HG03066 (cell line): ENCODE measurements around the gene MMADHC.
A peak's percentile ranks its signal among the peaks of the same experiment; 100 is the strongest.

Experiments
- ATAC-seq: cut with Tn5 transposase; IDR thresholded peaks from one replicate; pipeline ENCODE4 v1.9.1; 2021; ENCODE audit warnings: low read depth; ENCODE audit not compliant: unreplicated experiment

MMADHC gene

DNA sequence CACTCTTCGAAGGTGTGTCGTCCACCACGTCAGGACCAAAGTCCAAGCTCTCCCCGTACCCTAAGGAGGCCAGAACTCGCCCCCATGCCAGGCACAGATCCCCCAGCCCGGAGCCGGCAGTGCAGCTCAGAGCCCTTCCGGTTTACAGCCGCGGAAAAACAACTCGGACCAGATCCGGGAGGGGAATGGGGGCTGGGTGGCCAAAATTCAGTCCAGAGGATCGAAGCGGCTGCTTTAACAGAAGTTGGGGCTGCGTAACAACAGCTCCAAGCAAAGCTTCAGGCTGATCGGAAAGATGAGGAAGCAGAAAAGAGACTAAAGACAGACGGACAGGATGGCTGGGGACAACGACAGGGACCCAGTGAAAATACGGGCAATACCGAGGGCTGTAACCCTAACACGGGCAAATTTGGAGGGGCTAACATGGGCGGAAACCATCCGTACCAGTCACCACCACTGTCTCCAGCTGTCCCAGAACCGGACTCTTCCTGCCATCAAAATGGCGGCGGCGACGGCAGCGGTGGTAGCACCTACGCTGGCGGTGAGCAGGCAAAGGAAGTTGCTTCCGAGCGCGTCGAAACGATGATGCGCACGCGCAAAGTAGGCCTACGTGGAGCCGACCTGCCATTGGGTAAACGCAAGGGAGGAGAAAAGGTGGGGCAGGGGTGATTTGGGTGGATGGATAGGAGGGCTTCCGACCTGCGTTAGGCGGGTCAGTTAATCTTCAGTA lies at the start of gene MMADHC:
TSS of gene MMADHC (minus strand) at position 556 of the 730 bp plus-strand sequence. CDS start 678 bp downstream, outside the sequence.
- ATAC-seq: peak; percentile 99

DNA sequence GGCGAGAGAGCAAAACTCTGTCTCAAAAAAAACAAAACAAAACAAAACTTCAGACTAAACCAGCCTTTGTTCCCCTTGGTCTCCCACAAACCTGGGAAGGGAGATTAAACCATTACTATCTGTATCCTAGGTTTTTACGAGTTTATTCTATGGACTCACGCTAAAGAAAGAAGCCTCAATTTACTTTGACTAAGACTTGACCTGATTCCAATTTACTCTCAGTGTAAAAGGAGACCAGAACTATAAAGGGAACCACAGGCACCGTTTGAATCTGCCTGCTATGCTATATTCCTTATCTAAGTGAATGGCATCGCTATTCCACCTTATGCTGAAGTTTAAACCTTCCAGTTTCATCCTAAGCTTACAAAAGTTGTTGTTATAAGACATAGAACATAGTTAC lies 46.5 kb upstream of the MMADHC start:
- ATAC-seq: no peak

DNA sequence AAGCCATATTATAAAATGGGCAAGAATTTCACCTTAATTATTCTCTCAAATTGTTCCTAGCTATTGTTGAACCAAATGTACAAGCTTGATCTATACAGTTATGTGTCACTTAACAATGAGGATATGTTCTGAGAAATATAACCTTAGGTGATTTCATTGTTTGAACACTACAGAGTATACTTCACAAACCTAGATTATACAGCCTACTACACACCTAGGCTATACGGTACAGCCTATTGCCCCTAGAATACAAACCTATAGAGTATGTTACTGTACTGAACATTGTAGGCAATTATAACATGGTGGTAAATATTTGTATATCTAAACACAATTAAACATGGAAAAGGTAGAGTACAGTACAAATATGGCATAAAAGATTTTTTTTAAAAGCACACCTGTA lies 42.9 kb upstream of the MMADHC start:
- ATAC-seq: no peak

DNA sequence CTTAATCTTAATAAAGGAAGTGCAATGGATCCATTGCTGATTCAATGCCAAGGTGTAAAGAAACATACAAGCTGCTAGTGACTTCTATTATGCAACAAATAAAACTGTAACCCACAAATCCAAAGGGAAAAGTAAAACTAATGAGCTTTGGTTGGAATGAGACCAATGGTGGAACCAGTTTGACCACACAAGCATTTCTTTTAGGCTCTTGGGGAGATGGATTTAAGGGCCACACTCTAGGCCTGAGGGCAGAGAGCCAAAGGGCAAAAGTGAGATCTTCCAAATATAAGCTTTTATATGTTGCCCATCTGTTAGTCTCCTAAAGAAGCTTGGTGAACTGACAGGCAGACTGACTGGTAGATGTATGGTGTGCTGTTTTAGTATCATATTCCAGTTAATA lies 41.5 kb upstream of the MMADHC start:
- ATAC-seq: no peak

DNA sequence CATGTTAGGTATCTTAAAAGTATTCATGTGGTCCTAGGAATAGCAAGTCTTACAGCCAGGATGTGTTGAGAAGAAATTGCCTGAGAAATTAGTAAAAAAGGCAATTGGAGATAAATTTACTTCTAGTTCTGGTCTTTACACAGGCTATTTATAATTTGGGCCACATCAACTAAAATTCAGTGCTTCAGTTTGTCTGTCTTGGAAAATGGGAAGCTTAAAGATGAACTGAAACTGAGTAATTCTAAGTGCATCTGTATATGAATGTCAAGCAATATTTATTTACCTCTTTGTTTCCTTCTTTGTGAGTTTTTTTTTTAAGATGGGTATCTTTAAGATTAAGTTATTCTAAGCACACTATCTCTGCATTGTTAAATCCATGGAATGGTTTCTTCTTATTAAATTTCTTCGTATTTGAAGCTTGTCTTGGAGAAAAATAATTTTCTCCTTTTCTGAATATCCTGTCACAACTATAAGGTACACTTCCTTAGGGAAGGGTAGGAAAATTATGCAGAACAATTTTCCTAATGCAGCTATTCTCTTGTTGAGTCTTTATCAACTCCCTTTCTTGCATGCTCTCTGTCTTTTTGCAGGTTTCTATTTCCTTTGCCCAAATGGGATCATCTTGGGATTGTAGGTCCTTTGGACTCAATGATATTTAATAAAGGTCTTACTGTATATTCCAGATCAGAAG lies 39.7 kb upstream of the MMADHC start:
- ATAC-seq: no peak

DNA sequence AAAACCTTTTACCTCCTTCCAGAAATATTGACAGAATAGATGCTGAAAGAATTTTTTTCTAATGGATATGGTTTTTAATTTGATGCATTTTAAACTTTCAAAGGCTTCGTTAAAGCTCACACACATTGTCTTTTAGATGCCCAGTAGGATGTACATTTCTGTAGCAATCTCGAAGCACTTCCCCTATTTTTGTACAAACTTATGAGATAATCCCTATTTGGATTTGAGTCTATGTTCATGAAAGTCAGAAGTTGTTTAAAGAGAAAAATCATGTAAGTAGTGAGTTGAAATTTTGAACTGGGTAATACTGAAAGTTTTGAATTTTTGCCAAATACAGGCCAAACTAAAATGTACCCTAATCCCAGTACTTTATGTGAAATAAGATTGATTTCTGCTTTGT lies 38.1 kb upstream of the MMADHC start:
- no peak for ATAC-seq

DNA sequence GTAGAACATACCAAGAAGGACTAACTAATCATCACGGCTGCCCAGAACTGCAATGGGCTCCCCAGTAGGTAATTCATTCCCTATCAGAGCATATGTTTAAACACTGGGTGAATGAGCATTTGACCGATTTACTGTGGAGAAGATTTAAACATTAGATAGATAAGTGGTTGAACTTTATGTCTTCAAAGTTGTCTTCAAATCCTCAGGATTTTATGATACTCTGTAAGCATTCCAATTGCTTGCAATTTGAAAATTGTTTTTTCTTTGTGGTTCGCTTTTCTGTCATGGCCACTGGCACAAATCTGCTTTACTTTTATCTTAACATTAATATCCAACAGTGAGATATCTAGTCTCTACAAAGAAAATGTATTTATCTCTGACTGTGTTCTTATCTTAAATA lies 37.7 kb upstream of the MMADHC start:
- no peak for ATAC-seq

DNA sequence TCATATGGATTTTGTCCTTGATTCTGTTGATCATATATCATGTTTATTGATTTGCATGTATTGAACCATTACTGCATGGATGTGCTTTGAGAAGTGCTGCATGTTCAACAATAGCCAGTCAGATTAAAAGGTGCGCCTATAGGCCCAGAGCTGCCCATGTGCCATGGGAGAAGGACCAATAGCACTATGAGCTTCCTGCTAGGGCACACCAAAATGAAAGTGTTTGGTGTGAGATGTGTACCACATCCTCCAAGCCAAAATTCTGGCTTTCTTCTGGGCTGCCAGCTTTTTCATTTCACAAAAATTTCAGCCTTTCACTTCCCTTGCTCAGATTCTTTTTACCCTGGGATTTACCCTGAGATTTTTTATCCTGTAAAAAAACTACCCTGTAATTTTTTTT lies 34.8 kb upstream of the MMADHC start:
- no peak for ATAC-seq

DNA sequence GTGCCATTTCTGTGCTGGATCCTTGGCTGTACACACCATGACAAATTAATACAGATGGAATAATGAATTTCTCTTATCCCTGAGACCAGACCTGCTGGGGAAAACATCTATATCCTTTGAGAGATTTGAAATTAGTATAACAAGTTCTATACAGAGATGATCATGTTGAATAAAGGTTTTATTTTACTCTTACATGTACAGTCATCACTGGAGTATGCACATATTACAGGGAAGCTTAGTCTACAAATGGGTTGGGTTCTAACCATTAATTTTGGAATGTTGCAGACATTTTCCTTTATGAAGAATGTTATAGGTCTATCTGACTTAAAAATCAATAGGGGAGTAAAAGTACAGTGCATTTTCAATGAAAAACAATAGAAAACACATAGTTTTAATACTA lies 29.9 kb upstream of the MMADHC start:
- ATAC-seq: no peak

DNA sequence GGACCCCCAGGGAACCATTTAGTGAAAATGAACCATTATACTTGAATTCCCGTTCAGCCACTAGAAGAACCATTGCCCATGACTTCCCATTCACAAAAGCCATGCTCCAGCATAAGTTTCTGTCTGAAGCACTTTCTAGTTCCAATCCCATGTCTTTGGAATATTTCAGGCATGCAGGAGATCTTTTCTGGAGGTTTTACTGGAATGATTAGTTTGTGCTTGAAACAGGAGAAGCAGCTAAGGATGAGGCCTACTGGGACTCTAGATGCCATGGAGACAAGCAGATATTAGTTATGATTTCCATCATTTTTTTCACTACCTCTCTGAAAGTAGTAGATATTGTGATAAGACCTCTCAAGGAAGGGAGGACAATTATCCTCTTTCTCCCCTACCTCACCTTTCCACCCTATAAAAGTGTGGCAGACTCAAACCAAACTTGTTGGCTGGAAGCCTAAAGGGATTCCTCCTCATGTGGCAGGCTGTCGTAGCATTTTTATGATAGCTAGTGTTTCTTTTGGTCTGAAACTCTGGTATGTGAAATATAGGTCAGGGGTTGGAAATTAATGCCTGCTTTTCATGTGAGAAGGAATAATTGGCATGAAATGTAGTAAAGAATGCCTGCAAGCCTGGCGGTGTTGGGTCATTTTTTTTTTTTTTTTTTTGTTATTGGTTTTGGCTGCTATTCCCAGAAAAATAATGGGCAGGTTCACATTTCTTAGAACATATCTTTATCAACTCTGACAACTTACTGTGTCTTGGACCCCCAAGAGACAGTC lies 29.3 kb upstream of the MMADHC start:
- ATAC-seq: no peak

DNA sequence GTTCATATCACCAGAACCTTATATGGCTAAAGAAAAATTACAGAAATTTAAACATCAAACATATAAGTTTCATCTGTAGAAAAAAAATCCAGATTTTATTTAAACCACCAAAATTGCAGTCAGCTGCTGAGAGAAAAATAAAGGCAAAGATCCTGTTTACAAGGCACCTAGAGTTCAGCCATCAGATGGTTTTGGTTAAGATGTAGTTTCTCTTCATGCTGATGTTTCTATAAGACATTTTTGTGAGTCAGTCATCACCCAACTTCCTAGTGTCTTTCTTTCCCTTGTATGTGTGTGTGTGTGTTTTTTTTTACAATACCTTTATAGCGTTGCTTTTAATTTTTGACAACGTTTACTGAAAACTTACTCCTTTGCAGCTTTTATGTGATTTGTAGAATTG lies 26.1 kb upstream of the MMADHC start:
- ATAC-seq: no peak

DNA sequence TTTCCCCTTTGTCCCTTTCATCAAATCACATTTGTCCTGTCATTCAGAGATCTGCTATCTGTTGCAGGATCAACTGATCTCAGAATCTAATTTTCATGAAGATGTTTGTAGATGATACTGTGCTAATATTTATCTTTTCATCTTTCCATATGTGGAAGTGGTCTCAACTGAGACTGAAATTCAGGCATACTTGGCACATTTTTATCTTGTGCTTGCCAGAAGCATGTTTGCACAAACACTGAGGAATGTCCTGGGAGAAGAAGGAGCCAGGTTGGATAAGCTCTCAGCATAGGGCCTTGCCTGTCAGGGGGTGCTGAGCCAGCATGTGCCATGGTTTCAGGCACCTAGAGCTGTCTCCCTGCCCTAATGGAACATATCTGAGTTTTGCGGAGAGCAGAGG lies 24.5 kb upstream of the MMADHC start:
- ATAC-seq: no peak

DNA sequence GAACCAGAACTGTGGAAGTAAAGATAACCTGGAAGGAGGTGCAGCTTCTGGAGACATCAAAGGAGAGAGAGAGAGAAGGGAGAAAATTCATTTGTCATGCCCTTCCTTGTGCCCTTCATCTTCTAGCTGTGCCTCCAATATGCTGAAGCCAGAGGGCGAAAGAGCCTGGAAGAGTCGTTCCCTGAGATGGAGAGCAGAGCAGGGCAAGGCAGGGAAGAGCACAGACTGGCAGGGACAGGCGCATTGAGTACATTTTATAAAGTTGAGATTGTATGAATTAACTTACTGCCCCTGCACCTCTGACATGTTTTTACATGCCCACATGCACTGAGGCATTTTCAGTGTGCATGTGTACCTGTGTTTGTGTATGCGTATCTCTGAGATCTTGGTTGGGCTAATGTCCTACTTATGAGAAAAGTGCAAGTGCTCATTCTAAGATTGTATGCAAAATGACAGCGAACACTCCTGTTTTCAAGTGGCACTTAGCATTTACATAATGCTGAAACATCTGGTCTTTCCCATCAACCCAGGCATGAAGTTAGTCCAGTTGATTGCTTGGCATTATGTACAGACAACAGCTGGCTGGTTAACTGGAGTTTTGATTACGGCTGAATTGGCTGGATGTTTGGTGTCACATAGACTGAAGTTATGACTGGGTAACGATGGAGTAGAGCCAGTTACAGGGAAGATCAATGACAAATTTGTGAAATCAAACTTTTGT lies 23.7 kb upstream of the MMADHC start:
- no peak for ATAC-seq

DNA sequence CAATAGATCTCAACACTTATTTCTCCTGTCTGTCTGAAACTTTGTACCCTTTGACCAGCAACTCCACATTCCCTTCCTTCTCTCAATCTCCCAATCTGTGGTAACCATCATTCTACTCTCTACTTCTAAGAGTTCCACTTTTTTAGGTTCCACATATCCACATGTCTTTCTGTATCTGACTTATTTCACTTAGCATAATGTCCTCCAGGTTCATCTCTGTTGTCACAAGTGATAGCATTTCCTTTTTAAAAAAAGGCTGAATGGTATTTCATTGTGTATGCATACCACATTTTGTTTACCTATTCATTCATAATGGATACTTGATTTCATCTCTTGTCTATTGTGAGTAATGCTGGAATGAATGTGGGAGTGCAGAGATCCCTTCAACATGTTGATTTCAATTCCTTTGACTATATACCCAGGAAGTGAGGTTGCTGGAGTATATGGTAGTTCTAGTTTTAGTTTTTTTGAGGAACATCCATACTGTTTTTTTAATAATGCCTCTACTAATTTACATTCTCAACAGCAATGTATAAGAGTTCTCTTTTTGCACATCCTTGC lies 18.8 kb upstream of the MMADHC start:
- no peak for ATAC-seq

DNA sequence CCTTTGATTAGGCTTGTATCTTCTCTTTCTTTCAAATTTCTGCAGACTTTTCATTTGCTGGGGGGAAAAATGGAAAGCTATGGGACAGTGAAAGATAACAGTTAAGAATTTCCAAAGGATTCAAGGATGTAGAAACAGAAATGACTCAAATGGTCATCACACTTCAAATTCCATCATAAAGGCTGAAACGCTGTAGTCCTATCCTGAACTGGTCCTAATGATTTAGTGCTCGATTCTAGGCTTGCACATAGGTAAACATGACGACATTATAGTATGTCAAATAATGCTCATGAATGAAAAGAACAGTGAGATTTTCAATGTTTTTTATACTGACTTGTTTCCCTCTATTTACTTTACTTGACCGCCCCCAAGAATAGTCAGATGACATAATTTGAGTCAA lies 15.7 kb upstream of the MMADHC start:
- ATAC-seq: no peak

DNA sequence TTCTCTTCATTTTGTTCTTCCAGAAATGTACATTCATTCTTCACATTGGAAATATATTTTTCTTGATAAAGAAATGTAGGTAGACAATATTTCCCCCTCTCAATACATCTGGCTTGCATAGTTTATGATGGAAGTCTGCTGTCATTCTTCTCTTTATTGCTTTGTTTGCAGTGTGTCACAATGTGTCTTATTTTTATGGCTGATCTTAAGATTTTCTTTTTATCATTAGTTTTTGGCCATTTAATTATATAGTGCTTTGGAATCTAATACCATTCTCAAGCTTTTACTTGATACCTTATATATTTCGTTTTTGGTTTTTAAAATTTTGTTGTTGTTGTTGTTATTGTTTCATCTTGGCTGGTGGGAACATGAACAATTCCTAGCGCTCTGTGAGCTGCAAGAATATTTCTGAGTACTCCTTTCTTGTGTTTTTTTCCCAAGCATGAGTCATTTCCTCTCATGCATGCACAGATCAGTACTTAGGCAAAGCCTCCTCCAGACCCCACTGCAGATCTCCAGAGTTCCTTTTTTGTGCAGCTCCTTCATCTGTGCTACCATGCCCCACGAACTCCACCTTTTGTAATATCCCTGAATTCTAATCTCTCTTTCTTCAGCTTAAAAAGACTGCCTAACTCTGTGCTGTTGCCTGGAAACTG lies 13.7 kb upstream of the MMADHC start:
- no peak for ATAC-seq

DNA sequence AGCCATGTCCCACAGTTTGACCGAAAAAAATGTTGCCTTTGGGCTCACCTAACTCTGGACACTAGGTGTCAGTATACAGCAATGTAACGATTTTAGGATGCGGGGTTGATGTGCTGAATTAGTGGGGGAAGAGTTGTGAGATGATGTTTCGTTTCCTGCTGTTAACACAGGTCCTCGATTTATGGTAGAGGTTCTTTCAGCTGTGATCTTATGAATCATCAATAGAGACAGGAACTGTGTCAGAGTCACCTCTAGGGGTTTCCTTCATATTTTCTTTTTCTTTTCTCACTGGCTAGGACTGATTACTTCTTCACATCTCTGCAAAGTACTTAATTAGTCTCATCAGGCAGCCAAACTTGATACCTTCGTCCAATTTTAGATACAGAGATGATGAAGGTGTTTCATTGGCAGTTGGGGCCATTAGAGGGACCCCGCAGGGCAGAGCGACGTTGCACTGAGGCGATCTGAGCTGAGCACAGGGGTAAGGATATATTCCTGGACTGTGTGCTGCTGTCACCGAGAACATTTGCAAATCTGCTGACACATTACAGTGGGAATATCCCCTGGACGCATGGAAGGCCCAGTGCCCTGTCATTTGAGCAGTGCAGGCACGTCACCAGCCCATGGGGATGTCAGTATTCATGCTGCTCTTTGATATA lies 10.2 kb upstream of the MMADHC start:
- ATAC-seq: peak; percentile 96

DNA sequence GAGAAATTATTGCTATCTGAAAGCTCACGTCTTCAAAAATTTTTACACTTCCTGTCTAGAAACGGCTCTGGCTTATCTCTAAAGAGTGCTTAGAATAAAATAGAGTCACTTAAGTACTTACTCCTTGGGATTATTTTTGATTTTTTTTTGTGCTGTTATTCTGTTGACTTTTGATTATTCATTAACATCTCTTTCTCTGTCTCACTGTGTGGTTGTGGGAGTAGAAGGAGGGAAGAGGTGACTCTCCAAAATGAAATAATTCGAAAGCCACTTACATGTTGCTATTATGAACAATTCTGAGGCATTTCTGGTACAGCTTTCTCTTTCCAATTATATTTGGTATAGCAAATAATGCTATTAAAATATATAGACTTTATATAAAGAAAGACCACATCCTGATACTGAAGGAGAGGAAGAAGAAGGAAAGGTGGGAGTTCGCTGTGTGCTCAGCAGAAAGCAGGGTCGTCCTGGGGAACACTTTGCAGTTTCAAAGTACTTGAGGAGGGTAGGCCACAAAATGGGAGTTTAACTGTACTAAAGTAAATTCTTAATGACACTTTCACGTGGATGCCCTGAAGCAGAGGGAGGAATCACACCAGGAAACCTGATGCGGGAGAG lies 9.6 kb upstream of the MMADHC start:
- peak; percentile 4 for ATAC-seq

DNA sequence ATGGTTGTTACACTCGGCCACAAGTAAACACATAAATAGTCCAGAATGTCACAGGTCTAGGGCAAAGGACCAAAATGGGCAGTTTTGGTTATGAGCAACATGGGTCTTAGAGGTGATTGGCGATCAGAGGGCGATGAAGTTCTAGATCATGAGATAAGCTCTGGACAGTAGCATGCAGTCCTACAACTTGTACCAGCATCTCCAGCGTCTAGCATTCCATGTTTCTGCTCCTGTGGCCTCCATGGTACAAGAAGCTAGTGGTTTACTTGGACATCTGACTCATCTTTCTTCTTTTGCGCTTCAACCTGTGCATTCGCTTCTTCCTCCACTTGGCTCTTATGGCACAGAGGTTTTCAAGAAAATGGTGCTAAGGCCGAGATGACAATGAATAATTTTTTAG lies 8.9 kb upstream of the MMADHC start:
- ATAC-seq: no peak
